Measurements from ENCODE around the gene HGF.
"Not testable (repeated sequence)": the region's sequence is repeated elsewhere in the genome, so short reads cannot be mapped to it uniquely, and the experiment has no call there.

HGF gene

DNA sequence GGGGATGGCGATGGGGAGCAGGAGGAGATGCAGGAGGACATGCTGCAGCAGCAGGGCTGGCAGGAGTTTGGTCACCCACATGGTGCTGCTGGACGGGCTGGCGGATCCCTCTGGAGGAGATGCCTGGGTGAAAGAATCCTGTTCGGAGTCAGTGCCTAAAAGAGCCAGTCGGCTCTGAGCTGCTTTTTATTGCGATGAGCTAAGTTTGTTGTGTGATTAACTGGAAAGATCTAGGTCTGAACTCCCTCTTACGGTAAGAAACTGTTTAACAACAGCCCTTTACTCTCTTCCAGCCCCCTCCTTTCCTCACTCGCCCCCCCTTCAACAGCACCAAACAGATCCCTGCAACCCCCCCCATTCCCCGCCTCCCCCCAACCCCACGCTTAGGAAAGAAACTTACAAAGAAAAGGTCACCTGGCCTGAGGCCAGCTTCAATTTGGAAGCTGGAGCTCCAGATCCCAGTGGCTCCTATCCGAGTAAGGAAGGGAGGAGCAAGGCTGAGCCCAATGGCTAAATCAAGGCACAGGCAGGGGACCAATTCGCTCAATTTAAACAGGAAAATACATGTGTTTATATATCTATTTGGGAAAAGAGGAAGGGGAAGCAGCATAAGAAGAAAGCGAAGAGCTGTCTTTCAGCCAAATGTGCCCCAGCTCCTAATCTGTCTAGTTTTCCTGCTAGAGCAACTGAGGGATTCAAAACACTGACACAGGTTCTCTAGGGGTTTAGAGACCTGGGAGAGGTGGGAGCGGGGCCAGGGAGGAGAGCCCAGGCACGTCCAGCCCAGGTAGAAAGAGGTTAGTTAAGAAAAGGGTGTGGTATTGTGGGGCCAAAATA lies at the start of gene HGF:
HGF (minus strand) TSS at position 157 of the 837 bp plus-strand sequence; CDS start at position 81, 76 bp downstream.
- DNase-seq (ENCODE audit: low read depth), result no peak

DNA sequence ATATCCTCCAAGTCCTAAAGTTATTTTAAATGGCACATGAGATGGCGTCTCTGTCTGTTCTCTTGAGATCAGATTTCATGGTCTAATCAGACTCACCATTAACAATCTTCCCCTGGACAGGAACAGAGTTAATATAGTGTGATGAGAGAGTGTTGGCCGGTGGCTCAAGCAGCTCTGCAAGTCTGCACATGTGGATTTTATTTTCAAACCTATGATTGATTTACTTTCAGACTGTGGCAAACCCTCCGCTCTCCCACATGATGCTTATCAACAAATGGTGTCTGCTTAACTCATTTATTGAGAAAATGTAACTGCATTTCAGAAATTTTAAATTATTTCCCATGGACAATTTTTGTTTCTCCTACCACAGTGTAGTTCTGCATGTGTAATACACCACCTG lies 46.5 kb upstream of the HGF start:
- DNase-seq (ENCODE audit: low read depth), result no peak

DNA sequence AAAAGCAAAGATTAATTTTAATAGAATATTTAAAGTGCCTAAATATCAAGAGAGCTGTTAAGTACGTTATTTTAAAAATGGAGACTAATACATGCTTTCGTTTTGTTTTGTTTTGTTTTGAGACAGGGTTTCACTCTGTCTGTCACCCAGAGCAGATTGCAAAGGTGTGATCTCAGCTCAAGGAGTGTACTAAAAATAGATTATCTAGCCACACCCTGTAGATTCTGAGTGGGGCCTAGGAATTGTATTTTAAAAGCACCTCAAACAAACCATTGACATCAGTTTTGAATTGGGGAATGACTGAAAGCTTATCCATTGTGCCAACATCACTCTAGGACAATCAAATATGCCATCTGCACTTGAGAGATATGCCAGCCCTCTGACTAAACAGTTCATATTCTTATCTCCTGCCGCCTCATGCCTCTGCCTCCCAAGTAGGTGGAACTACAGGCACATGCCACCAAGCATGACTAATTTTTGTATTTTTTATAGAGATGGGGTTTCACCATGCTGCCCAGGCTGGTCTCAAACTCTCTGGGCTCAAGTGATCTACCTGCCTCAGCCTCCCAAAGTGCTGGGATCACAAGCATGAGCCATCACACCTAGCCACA lies 43.1 kb upstream of the HGF start:
- DNase-seq (ENCODE audit: low read depth), result not testable (repeated sequence)

DNA sequence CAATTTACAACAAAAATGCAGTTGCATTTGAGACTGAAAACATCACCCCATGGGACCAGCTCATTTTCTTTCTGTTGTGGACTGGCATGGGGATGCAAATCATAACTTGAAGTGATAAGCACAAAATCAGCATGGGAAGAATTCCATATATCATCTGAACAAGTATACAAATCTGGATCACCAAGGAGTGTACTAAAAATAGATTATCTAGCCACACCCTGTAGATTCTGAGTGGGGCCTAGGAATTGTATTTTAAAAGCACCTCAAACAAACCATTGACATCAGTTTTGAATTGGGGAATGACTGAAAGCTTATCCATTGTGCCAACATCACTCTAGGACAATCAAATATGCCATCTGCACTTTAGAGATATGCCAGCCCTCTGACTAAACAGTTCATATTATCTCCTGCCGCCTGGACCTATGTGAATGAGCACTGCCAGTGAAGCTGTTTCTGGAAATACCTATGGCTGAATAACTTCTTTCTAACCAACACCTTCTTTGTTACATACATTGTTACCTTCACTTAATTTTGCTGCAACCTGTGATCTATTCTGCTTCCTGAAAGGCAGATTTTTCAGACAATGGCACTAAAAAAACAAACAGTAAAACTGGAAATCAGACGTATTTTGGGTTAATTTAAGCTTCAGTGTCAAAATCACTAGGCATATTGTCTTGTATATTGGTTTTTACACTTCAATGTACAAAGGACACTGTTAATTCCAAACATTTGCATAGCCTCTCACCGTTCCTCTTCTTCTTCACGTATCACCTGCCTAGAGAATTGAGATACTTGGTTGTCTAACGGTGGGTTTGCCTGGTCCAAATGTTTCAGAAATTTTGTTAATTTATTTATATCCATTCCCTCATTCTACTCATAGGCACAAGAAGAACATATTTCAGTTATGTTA lies 42.4 kb upstream of the HGF start:
- DNase-seq (ENCODE audit: low read depth), result no peak

DNA sequence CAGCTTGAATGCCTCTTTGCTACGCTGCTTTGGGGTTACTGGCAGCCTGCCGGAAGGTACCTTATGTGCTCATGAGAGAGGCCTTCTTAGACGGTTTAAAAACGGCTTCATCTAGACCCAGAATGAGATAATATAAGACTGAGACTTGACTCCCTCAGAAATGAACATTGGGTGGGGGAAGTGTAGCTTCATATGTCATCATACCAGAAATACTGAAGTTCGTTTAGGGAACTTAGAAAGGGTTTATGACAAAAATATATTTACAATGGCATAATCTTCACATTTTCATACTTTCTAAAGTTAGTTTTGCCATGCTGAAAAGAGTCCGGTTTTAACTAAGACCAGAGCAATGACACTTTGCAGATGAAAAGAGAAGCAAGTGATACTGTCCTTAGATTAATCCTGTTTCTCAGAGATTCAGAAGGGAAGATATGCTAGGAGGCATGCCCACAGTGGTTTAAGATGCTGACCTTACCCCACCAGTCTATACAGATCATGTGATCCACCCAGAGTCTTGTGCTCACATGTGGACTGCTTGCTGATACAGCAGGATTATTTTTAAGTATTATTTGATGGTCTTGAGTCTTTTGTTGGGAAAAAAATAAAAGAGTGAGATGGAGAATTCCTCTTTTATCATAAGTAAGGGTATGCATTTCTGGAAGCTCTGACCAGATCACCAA lies 40.8 kb upstream of the HGF start:
- DNase-seq (ENCODE audit: low read depth), result no peak

DNA sequence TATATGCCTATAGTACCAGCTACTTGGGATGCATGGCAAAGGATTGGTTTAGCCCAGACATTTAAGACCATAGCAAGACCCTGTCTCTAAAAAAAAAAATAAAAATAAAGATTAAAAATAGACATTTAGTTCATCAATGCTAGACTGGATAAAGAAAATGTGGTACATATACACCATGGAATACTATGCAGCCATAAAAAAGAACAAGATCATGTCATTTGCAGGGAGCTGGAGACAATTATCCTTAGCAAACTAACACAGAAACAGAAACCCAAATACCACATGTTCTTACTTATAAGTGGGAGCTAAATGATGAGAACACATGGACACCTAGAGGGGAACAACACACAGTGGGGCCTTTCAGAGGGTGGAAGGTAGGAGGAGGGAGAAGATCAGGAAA lies 38.5 kb upstream of the HGF start:
- not testable (repeated sequence) for DNase-seq (ENCODE audit: low read depth)

DNA sequence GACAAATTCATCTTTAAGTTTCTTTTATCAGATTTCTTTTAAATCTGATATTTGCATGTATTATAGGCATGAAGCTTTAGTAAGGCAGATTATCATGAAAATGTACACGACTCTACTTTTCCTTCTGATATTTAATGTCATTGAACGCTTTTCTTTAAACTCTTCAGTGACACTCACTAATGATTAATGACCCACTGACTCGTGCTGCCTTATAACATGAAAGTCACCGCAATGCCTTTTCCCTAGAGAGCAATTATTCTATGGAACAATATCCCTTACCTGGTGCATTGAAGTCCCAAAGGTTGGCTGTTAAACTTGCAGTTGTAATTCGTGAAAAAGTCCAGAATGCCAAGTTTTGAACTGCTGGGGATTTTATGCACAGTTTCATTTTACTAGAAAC lies 33.4 kb upstream of the HGF start:
- DNase-seq (ENCODE audit: low read depth), result no peak

DNA sequence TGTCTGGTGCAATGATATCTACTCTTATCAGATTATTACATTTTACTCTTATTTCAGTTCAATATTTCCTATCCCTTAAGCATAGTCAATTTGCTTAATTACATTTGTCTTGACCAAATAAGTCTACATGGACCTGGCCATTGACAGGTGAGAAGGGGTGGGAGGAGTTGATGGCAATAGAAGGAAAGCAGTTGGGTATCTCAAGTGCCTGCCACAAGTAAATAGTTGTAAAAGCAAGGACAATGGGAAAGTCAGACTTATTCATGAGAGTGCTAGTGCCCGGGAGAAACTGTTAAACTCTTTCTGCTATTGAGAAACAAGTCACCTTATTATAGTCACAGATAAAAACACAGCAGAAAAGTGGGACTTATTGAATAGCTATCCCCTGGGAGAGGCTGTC lies 32.4 kb upstream of the HGF start:
- no peak for DNase-seq (ENCODE audit: low read depth)

DNA sequence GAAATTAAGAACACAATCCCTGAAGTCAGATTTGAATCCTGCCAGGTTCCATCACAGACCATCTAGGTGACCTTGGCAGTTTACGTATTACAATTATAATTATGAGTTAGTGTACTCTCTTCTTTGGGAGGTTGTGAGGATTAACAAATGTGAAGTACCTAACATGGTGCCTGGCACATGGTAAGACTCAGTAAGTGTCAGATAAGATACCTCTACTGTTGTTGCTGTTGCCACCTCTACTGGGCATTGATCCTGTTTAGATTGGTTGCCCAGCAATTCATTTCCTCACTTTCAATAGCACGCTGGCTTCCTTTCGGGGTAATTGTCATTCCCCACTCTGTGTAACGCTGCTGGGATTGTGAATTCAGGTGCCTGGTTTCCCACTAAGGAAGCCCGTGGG lies 31.7 kb upstream of the HGF start:
- DNase-seq (ENCODE audit: low read depth), result no peak

DNA sequence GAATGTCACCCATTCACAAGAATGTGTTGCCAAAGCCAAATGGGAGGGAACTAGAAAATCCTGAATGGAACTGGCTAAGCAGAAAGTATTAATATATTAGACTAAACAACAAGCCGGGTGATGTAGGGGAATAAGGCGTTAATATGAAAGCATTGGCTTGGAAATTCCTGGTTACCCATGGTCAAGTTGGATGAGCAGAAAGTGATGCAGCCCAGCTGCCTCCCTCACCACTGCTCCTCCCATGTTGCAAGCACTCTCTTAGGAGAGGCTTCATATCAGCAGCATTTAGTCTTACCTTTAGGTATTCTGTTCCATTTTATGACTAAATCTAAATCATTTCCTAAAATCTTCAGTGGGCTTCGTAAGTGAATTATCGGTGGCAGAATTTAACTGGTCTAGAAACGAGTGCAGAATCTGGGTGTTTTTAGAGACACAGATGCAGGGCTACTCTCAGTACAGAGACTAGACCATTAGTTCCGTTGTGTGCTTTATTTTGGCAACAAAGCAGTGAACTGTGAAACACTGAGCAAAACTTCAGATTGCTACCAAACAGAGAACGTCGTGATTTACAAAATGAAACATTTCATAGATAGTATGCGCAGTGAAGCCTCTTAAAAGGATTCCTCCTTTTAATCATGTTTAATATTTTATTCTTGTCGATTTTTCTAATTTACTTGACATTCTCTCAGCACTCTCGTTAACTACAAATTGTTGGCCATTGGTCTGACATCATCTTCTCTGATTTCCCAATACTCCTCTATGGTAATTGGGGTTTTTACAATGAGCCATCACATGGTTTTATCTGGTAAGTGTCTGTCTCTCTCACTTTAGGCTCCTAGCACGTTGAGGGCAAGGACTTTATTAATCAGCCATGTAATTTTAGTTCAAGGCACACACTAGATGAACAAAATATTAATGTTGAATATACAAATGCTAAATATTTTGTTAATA lies 22.0 kb upstream of the HGF start:
- DNase-seq (ENCODE audit: low read depth), result no peak

DNA sequence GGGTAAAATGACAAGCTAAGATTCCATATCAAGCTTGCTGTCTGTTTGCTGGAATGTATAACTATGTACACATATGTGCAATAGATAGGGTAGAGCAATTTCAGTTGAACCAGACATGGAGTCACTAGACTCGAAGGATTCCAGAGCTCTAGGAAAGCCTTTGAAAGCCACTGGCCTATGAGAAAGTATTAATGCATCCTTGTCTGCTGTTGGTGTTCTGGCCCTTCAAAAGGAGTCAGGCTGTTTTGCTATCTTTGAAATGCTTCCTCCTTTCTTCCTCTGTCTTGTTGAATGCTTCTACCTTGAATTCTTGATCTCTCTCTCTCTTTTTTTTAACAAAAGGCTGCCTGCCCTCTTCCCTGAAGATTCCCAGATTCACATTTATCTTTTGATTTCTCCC lies 20.8 kb upstream of the HGF start:
- no peak for DNase-seq (ENCODE audit: low read depth)

DNA sequence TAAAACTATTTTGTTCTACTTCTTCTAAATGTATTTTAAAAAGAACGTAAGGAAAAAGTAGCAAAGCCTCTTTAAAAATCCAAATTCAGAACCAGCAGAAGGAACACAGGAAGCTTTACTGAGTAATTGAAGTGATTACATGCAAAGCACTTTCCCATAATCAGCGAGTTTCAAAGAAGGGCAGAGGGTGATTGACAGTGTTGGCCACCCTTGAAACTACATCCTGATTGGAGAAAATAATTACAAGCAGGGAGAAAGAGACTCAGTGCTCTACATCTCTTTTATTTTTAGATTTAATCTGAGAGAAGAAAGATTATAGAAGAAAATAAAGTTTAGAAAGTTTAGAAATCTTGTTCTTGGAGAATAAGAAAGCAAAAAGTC lies 20.3 kb upstream of the HGF start:
- no peak for DNase-seq (ENCODE audit: low read depth)

DNA sequence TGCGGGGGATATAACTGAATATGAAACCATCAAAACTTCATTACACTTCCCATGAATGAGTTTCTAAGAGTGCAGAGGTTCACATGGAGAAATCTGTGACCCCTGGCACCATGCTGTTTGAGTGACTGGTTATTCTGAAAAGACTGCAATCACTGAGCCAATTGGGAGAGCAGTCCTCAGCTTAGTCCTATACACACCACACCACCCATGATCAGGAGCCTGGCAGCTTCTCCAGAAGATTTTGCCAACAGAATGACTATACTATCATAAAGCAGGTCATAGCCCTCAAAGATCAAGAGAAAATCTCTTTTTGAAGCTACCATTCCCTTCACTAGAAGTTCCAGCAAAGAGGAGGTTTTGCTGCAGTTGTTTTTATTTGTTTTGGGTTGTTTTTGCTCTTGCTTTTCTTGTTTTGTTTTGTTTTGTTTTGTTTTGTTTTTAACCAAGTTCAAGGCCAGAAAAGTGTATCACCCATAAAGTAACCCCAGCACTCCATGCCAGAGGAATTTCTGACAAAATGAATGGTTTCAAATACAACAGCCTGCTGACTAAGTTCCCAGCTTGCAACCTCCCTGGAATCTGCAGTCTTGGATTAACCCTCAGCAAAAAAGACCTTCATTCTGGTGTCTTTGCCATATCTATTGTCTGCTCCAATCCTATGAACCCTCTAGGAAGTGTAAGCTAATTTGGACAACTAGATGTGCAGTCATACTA lies 19.7 kb upstream of the HGF start:
- no peak for DNase-seq (ENCODE audit: low read depth)

DNA sequence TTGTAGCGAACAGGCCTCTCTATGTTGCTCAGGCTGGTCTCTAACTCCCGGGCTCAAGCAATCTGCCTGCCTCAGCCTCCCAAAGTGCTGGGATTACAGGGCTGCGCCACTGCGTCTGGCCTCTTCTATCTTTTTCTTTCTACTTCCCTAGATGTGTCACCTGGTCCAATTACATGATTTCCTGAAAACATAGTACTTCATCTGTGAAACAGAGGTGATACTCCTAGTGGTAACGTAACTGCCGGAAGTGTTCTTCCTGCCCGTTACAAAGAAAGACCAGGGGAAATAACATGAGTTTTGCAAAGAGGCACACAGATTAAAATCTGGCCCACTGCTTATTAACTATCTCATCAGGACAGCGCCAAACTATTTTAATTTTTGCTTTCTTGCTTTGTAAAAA lies 18.4 kb upstream of the HGF start:
- DNase-seq (ENCODE audit: low read depth), result no peak

DNA sequence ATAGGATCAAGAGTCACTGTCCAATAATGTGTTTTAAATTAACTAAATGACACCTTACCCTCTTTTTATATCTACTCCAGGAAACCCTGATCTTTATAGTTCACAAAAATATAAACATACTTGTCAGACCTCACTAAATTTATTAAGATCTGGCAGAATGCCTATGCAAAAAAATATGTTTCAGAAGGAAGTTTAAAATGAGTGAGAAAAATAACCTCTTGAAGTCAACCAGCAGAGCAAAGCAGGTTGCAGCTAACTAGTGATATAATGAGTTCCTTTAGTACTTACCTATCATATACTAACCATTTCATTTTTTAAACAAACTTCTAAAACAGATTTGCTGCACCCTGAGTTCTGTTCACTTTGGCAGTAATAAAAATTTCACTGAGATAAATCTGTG lies 14.0 kb upstream of the HGF start:
- no peak for DNase-seq (ENCODE audit: low read depth)

DNA sequence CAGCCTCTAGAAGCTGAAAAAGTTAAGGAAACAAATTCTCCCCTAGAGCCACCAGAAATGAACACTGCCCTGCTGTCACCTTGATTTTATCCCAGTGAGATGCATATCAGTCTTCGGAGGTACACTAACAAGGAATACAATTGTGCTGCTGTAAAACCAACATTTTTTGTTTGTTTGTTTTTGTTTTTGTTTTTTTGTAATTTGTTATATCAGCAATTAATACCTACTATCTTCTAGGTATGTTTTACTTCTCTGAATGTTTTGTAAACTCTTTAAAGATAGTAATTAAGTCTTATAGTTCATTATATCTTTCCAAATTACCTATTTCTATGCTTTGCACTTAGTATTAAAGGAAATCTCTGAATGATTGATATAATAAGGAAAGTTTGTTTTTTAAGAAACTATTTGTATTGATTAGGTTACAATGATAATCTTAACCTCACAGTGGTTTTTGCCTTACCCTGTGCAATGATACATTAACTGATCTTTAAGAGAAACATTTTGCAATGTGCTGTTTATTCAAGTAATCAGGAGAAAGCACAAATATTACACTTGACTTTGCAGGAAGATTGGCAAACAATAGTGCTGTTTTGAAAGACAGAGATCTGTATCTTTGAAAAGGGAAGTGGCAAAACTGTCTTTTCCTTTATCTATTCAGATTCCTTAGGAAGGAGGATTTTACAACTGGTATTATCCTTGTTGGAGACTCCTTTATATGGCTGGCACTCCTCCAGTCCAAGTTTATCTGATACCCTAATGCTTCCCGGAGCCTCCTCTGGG lies 11.3 kb upstream of the HGF start:
- DNase-seq (ENCODE audit: low read depth), result no peak

DNA sequence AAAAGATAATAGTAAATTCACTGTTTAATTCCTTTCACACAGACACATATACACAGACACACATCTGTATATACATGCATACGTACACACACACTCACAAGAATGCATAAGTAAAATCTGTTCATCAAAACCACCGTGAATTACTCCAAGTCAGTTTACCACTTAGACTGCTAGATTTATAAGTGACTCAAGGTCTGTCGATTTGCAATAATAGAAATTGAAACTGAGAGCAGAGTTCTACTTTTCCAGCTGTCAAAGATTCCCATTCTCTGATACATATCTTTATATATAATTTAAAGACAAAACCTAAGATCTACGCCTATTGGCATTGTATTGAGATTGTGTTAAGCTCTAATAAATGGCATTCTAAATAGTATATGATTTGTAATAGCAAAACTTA lies 9.9 kb upstream of the HGF start:
- no peak for DNase-seq (ENCODE audit: low read depth)

DNA sequence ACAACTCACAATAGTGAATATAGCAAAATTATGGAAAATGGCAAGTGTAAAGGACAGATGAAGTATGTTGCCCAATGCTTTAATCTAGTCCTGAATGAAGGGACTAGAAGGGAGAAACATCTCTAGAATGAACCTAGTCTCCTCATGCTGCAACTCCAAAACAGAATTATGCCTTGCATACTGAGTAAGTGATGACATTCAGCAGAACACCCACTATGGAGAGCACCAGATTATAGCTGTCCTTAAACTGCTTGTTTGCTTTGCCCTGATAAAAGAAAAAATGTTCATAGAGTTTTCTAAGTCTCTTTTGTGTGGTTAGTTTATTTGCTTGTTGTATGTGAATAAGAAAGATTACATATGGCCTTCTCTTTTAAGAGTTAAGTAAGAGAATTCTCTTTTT lies 7.8 kb upstream of the HGF start:
- no peak for DNase-seq (ENCODE audit: low read depth)

DNA sequence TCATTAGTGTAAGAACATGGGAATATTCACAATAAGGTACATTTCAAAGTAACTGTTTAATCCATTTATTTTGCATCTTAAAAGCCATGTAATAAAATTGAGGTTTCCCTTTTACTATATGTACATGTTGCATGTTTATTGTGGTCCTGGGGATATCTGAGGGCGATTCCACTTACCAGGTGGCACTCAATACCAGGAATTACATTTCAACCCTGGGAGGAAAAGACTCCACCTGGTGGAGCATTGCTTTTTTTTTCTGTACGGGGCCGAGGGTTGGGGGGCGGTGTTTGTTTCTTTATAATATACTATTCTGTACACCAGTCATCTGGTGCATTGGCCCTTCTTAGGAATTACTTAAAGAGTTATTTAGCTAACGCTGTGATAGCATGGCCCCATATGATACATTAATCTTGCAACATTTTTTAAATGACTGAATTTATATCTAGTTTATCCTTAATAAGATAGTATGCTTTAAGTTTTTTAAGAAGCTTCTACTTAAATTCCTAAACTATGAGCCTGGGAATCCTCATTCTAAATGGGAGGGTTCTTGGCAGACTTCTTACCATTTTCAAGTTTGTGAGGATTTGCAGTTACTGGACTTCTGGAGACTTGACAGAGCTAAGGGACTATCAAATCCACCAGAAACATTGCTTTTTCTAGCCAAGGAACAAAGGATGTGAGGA lies 7.2 kb upstream of the HGF start:
- no peak for DNase-seq (ENCODE audit: low read depth)
